ENCODE measurements around the gene WNK2.

WNK2 gene

DNA sequence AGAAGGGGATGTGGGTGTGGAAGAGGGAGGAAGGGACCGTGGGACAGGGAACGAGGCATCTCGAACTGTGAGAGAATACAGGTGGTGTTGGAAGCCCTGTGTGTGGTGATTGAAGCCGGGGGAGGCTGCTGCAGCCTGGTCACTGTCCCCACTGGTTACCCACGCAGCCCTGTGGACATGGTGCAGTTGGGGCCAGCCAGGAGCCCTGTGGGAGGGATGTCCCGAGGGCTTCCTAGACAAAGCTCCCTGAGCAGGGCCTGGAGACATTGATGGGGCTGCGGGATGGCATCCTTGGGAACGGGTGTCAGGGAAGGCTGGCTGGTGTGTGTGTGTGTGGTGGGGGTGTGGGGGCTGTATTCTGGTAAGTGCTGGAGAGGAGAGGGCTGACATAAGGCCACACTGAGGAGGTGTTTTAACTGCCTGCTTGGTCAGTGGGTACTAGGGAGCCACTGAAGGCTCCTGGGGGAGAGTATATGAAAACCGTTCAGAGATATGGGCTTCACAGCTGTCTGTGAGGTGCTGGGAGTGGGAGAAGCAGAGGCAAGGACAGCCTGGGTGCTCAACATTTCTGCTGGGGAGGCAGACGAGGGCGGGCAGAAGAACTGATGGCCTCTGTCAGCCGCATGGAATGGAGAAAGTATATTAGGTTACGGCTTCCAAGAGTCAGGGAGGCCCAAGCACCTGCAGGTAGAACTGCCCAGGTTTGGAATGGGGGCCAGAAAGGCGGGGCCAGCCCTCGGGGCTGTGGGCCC is 20.0 kb downstream of the WNK2 start:
- H3K27ac ChIP-seq: no peak overlapping the region
- TF ChIP-seq ZFX (IDR thresholded peaks at IDR 0.05): no peak

DNA sequence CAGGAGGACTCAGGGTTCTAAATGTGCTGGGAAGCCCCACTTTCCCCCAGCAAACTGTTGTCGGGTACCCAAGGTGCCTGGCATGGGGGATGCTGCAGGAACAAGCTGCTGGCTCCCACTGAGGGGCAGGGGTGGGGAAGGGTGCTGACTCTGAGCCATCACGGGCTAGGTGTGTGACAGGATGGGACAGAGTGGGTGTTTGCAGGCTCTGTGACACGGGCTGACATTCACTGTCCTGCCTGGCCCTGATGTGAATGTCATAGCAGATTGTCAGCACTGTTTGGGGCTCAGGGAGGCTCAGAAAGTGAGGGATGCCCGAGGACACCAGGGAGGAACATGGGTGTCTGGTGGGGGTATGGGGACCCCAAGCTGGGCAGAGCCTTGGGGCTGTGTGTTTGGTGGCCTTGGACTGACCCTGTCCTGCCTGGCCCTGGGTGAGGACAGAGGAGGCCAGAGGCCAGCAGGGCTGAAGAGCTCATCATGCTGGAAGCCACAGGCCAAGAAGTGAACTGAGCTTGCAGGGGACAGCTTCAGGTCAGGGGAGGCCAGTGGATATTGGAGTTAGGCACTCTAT is 20.6 kb downstream of the WNK2 start:
- H3K27ac ChIP-seq: no peak overlapping the region
- TF ChIP-seq, protein P1, sequence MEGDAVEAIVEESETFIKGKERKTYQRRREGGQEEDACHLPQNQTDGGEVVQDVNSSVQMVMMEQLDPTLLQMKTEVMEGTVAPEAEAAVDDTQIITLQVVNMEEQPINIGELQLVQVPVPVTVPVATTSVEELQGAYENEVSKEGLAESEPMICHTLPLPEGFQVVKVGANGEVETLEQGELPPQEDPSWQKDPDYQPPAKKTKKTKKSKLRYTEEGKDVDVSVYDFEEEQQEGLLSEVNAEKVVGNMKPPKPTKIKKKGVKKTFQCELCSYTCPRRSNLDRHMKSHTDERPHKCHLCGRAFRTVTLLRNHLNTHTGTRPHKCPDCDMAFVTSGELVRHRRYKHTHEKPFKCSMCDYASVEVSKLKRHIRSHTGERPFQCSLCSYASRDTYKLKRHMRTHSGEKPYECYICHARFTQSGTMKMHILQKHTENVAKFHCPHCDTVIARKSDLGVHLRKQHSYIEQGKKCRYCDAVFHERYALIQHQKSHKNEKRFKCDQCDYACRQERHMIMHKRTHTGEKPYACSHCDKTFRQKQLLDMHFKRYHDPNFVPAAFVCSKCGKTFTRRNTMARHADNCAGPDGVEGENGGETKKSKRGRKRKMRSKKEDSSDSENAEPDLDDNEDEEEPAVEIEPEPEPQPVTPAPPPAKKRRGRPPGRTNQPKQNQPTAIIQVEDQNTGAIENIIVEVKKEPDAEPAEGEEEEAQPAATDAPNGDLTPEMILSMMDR (conservative IDR thresholded peaks at IDR 0.05): no peak
- no peak for TF ChIP-seq ZFX (IDR thresholded peaks at IDR 0.05)

- H3K27ac ChIP-seq: no peak overlapping the region
- TF ChIP-seq, protein P1 (conservative IDR thresholded peaks at IDR 0.05): no peak
- no peak for TF ChIP-seq ZFX (IDR thresholded peaks at IDR 0.05)
Measured at GRCh38 chr9:93205045-93205768, 21.3 kb downstream of the WNK2 start.

GRCh38 chr9:93205896-93206575 is 22.1 kb downstream of the WNK2 start:
- no peak overlapping the region for H3K27ac ChIP-seq
- TF ChIP-seq, protein P1 (conservative IDR thresholded peaks at IDR 0.05): no peak
- TF ChIP-seq ZFX (IDR thresholded peaks at IDR 0.05): no peak

DNA sequence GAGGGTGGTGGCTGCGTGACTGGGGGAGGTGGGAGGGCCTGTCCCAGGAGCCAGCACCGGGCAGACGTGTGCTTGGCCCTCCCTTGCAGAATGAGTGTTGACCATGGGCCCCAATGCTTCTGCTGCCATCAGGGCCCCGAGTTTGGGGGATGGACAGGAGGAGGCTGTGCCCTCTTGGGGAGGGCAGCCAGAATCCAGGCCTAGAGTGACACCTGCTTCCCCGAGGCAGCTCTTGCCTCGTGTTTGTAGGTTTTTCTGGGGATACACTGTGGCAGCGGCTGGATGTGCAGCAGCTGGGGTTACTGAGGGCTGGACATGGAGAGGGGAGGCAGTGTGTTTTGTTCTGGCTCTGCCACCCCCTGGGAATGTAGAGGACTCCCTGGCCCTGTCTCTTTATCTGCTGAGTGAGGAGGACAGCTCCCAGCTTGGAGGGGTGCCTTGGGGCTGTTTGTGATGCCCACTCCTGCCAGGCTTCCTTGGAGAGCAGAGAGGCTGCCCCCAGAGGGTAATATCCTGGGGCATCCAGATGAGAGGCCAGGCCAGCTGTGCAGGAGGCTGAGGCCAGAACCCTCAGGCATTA is 22.7 kb downstream of the WNK2 start:
- H3K27ac ChIP-seq: no peak overlapping the region
- TF ChIP-seq, protein P1 (conservative IDR thresholded peaks at IDR 0.05): no peak
- TF ChIP-seq ZFX (IDR thresholded peaks at IDR 0.05): no peak

GRCh38 chr9:93207326-93207814 is 23.4 kb downstream of the WNK2 start:
- no peak overlapping the region for H3K27ac ChIP-seq

More at GRCh38 chr9:93207326-93207814, 23.4 kb downstream of the WNK2 start:
- no peak for TF ChIP-seq ZFX (IDR thresholded peaks at IDR 0.05)
- TF ChIP-seq, protein P1 (conservative IDR thresholded peaks at IDR 0.05): no peak

Data from C4-2B (cell line).